ENCODE data around the gene KAT6B. TPM values are rescaled to one million over a fixed set of nuclear protein-coding genes. Genes with fewer than 3 reads are reported as not detected.

KAT6B gene
- 4.4 and 6.6 TPM in 2 replicates for total RNA-seq

GRCh38 chr10:74826142-74827044 is at the start of gene KAT6B:
Gene KAT6B, plus strand, starts transcription at chr10:74826600. Its CDS starts 16,258 bp downstream, at chr10:74842858.

